ENCODE measurements around the gene MYO1B.

MYO1B gene

DNA sequence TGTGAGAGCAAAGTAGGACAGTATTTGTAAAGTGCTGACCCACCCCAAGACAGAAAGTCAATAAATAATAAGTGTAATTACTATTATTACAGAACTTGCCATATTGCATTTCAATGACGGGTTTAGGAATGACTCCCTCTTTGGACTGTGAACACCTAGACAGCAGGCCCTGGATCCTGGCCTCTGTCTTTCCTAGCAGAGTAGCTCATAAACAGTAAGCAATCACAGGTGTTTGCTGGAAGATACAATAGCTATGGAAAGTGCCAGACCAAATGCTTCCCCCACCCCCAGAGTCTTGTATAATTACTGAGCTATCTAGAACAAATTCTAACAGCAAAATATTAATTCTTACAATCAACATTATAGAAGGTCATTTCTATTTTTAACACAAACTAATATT, 20.1 kb upstream of the MYO1B start:
- FAIRE-seq (no peak), DNase-seq (ENCODE audit: insufficient read length, low spot score) (no peak)
- TF ChIP-seq POLR2AphosphoS5 (IDR thresholded peaks at IDR 0.05; ENCODE audit: low read depth, low read length) (no peak), TAF1 (IDR thresholded peaks at IDR 0.05; ENCODE audit: low read depth, low read length) (no peak), PAX5 (IDR thresholded peaks at IDR 0.05; ENCODE audit: insufficient read depth, low read length, severe bottlenecking) (no peak), SPI1 (IDR thresholded peaks at IDR 0.05; ENCODE audit: low read depth, low read length) (no peak), POLR2A (IDR thresholded peaks at IDR 0.05; ENCODE audit: low read depth, low read length) (no peak), POU2F2 (IDR thresholded peaks at IDR 0.05; ENCODE audit: low read depth, low read length) (no peak)

DNA sequence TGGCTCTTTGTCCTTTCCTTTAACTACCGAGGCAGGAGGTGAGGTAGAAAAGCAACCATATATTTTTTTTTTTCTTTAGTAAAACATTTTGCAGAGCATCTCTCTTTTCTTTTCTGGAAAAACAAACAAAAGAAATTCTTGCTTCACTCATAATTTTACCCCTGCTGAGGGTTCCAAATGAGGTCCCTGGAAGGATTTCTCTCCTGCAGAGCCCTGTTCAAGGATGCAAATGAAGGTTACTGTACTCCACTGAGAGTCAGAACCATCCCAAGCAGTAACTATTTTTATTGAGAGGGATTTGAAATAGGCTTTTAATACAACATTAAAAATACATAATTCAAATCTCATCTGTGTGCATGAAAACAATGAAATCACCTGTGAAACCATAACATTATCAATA, 19.5 kb upstream of the MYO1B start:
- FAIRE-seq (no peak), DNase-seq (ENCODE audit: insufficient read length, low spot score) (no peak)
- TF ChIP-seq POLR2A (IDR thresholded peaks at IDR 0.05; ENCODE audit: low read depth, low read length) (no peak), PAX5 (IDR thresholded peaks at IDR 0.05; ENCODE audit: insufficient read depth, low read length, severe bottlenecking) (no peak), SPI1 (IDR thresholded peaks at IDR 0.05; ENCODE audit: low read depth, low read length) (no peak), POU2F2 (IDR thresholded peaks at IDR 0.05; ENCODE audit: low read depth, low read length) (no peak), TAF1 (IDR thresholded peaks at IDR 0.05; ENCODE audit: low read depth, low read length) (no peak), POLR2AphosphoS5 (IDR thresholded peaks at IDR 0.05; ENCODE audit: low read depth, low read length) (no peak)

DNA sequence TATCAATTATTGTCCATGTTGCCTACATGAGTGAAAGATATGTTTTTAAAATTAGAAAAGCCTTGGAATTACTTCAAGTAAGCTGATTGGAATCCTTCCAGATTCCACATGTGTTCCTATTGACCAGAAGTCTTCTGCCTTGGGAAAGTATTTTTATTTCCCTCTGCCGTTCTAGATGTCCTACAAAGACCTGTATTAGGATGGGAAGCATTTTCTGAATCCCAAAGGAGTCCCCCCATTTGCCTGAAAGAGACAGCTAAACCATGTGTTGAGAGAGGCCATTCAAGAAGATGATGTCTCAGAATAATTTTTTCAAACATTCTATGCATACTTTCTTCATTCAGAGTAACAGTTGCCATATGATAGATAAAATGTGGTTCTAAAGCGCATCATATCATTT, 19.0 kb upstream of the MYO1B start:
- DNase-seq (ENCODE audit: insufficient read length, low spot score) (no peak), FAIRE-seq (no peak)
- TF ChIP-seq POLR2AphosphoS5 (IDR thresholded peaks at IDR 0.05; ENCODE audit: low read depth, low read length), result no peak
- no peak for TF ChIP-seq POLR2A (IDR thresholded peaks at IDR 0.05; ENCODE audit: low read depth, low read length)
- TF ChIP-seq TAF1 (IDR thresholded peaks at IDR 0.05; ENCODE audit: low read depth, low read length), result no peak
- no peak for TF ChIP-seq SPI1 (IDR thresholded peaks at IDR 0.05; ENCODE audit: low read depth, low read length)
- no peak for TF ChIP-seq PAX5 (IDR thresholded peaks at IDR 0.05; ENCODE audit: insufficient read depth, low read length, severe bottlenecking)
- TF ChIP-seq POU2F2 (IDR thresholded peaks at IDR 0.05; ENCODE audit: low read depth, low read length), result no peak

DNA sequence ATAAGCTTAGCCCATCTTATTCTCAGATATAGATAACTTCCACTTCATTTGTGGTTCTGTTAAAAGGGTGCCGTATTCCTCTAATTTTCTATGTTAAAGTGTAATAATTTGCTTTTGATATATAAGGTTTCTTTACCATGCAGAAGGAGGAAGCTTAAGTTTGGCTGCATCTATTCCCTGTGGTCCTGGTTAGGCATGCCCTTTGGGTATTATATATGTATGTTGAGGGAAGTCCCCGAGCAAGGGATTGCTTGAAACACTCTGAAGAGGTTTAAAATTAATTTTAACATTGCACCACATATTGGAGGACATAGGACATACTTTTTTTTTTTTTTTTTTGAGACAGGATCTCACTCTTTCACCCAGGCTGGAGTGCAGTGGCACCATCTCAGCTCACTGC, 16.9 kb upstream of the MYO1B start:
- FAIRE-seq, result no peak
- DNase-seq (ENCODE audit: insufficient read length, low spot score), result no peak
- TF ChIP-seq TAF1 (IDR thresholded peaks at IDR 0.05; ENCODE audit: low read depth, low read length) (no peak), POLR2A (IDR thresholded peaks at IDR 0.05; ENCODE audit: low read depth, low read length) (no peak), POLR2AphosphoS5 (IDR thresholded peaks at IDR 0.05; ENCODE audit: low read depth, low read length) (no peak), SPI1 (IDR thresholded peaks at IDR 0.05; ENCODE audit: low read depth, low read length) (no peak), POU2F2 (IDR thresholded peaks at IDR 0.05; ENCODE audit: low read depth, low read length) (no peak), PAX5 (IDR thresholded peaks at IDR 0.05; ENCODE audit: insufficient read depth, low read length, severe bottlenecking) (no peak)

DNA sequence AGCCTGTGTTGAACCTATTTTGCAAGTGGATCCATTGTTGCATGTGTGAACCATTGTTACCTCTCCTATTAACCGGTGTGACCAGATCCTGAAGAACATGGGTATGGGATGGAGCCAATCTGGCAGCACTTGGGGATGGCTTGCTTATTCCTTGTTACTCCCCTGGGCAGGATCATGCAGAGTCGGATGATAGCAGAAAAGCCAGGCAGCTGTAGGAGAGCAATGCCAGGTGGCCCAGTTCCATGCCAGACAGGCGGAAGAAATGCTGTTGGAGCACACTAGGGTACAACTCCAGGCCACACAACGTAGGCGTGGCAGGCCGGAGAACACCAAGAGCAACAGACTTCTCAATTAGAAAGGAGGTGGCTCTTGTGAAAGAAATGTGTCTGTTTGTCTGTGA, 16.3 kb upstream of the MYO1B start:
- no peak for TF ChIP-seq SPI1 (IDR thresholded peaks at IDR 0.05; ENCODE audit: low read depth, low read length)
- TF ChIP-seq POLR2AphosphoS5 (IDR thresholded peaks at IDR 0.05; ENCODE audit: low read depth, low read length), result no peak
- no peak for TF ChIP-seq TAF1 (IDR thresholded peaks at IDR 0.05; ENCODE audit: low read depth, low read length)
- TF ChIP-seq POLR2A (IDR thresholded peaks at IDR 0.05; ENCODE audit: low read depth, low read length), result no peak
- TF ChIP-seq PAX5 (IDR thresholded peaks at IDR 0.05; ENCODE audit: insufficient read depth, low read length, severe bottlenecking), result no peak
- no peak for TF ChIP-seq POU2F2 (IDR thresholded peaks at IDR 0.05; ENCODE audit: low read depth, low read length)
- DNase-seq (ENCODE audit: insufficient read length, low spot score), result no peak
- no peak for FAIRE-seq

DNA sequence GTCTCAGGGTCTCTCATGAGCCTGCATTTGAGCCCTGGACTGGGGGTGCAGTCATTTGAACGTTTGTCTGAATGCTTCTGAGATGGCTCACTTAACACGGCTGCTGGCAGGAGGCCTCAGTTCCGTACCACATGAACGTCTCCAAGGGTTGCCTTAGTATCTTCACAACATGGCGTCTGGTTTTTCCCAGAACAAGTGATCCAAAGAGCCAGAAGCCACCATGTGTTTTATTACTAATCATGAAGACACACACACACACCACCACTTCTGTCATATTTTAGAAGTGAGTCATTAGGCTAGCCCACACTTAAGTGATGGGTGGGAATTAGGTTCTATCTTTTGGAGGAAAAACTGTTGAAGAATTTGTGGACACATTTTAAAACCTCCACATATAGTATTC, 15.0 kb upstream of the MYO1B start:
- TF ChIP-seq SPI1 (IDR thresholded peaks at IDR 0.05; ENCODE audit: low read depth, low read length) (no peak), POLR2A (IDR thresholded peaks at IDR 0.05; ENCODE audit: low read depth, low read length) (no peak), POLR2AphosphoS5 (IDR thresholded peaks at IDR 0.05; ENCODE audit: low read depth, low read length) (no peak), PAX5 (IDR thresholded peaks at IDR 0.05; ENCODE audit: insufficient read depth, low read length, severe bottlenecking) (no peak), TAF1 (IDR thresholded peaks at IDR 0.05; ENCODE audit: low read depth, low read length) (no peak)
- no peak for FAIRE-seq
- DNase-seq (ENCODE audit: insufficient read length, low spot score), result no peak

DNA sequence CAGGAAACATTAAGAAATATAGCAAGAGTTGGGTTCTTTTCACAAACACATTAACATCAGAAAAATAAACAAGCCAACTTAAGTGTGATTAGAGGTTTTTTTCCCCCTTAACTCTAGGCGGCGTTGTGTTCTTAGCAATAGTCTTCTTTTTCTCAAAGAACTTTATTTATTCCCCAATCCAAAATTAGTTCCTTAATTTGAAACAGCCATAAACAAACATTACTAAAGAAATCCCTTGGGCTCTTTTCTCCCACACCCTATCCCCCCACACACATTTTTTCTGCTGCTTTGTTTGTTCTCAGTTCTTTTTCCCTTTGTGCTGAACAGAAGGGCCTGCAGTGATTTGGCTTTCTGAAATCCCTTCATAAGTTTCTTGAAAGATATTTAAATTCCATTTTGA, 13.2 kb upstream of the MYO1B start:
- FAIRE-seq (no peak), DNase-seq (ENCODE audit: insufficient read length, low spot score) (no peak)
- no peak for TF ChIP-seq POU2F2 (IDR thresholded peaks at IDR 0.05; ENCODE audit: low read depth, low read length)
- no peak for TF ChIP-seq SPI1 (IDR thresholded peaks at IDR 0.05; ENCODE audit: low read depth, low read length)
- TF ChIP-seq POLR2AphosphoS5 (IDR thresholded peaks at IDR 0.05; ENCODE audit: low read depth, low read length), result no peak
- no peak for TF ChIP-seq TAF1 (IDR thresholded peaks at IDR 0.05; ENCODE audit: low read depth, low read length)
- no peak for TF ChIP-seq PAX5 (IDR thresholded peaks at IDR 0.05; ENCODE audit: insufficient read depth, low read length, severe bottlenecking)
- TF ChIP-seq POLR2A (IDR thresholded peaks at IDR 0.05; ENCODE audit: low read depth, low read length), result no peak

DNA sequence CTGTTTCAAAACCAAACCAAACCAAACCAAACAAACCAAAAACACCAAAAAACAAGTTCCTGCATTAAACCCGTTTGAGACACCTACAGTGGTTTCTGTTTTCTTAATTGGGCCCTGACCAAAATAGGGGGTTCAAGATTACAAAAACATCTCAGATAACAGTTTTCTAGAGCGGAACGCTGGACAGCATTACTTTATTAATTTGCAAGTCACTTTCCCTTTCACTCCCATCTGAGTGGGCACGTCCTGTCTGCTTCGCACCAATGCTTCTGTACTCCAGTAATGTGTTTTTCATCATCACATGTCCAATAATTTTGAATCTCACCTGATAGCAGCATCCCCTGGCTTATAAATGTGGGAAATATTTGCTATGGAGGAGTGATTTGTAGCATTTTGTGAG, 11.7 kb upstream of the MYO1B start:
- no peak for DNase-seq (ENCODE audit: insufficient read length, low spot score)
- FAIRE-seq, result no peak
- no peak for TF ChIP-seq POLR2AphosphoS5 (IDR thresholded peaks at IDR 0.05; ENCODE audit: low read depth, low read length)
- TF ChIP-seq TAF1 (IDR thresholded peaks at IDR 0.05; ENCODE audit: low read depth, low read length), result no peak
- no peak for TF ChIP-seq PAX5 (IDR thresholded peaks at IDR 0.05; ENCODE audit: insufficient read depth, low read length, severe bottlenecking)
- no peak for TF ChIP-seq POLR2A (IDR thresholded peaks at IDR 0.05; ENCODE audit: low read depth, low read length)
- TF ChIP-seq SPI1 (IDR thresholded peaks at IDR 0.05; ENCODE audit: low read depth, low read length), result no peak
- TF ChIP-seq POU2F2 (IDR thresholded peaks at IDR 0.05; ENCODE audit: low read depth, low read length), result no peak

DNA sequence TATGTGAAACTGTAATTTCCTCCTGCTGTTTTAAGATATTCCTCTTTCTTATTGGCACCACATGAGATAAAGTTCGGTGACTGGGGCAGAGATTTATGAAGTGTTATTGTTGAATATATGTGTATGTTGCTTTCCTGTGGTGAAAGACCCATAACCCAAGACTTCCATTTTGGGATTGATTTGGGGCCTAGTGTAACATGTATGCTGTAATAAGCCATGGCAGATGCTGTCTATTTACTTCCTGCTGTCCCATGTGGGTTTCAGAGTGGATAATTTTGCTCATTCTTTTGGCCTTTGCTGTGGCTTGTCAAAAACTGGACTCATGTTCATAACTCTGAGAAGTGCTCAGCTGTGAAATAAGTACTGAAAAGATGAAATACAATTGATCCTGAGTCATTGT, 10.8 kb upstream of the MYO1B start:
- no peak for TF ChIP-seq POU2F2 (IDR thresholded peaks at IDR 0.05; ENCODE audit: low read depth, low read length)
- FAIRE-seq, result no peak
- no peak for DNase-seq (ENCODE audit: insufficient read length, low spot score)

DNA sequence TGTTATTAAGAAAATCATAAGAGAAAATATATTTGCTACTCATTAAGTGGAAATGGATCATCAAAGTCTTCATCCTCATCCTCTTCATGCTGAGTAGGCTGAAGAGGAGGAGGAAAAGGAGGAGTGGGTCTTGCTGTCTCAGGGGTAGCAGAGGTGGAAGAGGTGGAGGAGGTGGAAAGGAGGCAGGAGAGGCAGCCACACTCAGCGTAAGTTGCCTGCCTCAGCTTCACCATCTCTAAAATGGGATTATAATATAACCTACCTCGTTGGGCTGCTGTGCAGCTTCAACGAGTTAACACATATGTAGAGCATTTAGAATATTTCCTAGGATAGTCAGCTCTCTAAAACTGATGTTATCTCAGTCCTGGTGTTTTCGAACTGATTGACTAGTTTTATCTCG, 4.3 kb upstream of the MYO1B start:
- no peak for FAIRE-seq
- TF ChIP-seq PAX5 (IDR thresholded peaks at IDR 0.05; ENCODE audit: insufficient read depth, low read length, severe bottlenecking) (no peak), POLR2AphosphoS5 (IDR thresholded peaks at IDR 0.05; ENCODE audit: low read depth, low read length) (no peak), TAF1 (IDR thresholded peaks at IDR 0.05; ENCODE audit: low read depth, low read length) (no peak), POU2F2 (IDR thresholded peaks at IDR 0.05; ENCODE audit: low read depth, low read length) (no peak), SPI1 (IDR thresholded peaks at IDR 0.05; ENCODE audit: low read depth, low read length) (no peak), POLR2A (IDR thresholded peaks at IDR 0.05; ENCODE audit: low read depth, low read length) (no peak)
- no peak for DNase-seq (ENCODE audit: insufficient read length, low spot score)
